ENCODE results near the gene ADAM33. TPM values are rescaled to one million over a fixed set of nuclear protein-coding genes. Genes with fewer than 3 reads are reported as not detected.

The ADAM33 gene
- total RNA-seq, 1 experiment from 2014 or later, result 0.23 TPM

DNA sequence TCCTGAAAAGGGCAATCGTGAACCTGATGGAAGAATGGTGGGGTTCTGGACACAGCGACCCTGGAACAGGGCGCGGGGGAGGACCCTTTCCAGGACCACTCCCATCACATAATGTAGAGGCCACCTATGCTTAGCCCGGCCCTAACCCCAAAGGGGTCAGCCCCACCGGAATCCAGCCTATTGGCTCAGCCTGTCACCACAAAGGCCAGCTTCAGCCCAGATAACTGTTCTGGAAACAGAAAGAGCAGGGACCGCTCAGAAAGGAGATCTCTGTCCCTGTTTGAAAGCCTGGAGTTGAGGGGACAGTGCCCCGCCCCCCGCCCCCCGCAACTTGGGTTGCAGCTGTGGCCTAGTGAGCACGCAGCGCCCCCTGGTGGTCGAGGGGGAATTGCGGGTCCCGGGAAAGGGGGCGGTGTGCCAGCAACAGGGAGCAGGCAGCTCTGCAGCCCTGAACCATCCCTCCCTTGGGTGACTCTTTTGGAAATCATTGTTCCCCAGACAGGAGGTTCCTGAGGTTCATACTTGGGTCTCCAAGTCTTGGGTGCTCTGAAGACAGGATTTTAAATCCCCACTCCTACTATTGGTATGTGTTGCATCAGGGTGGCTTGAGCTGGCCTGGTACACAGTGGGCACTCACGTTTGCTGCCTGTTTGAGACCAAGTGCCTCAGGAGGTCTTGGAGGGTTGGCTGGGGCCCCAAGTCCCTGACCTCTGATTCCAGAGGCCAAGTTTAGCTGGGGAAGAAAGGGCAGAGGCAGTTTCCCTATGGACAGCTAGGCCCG lies 29.1 kb upstream of the ADAM33 start:
- intact Hi-C loops (cut with micrococcal nuclease; ENCODE audit: unreplicated experiment), result loop anchor here (1.0 kb wide), 2 partner anchors 35 to 148 kb away; no protein-coding TSS in a partner anchor
- CTCF ChIA-PET, result interaction anchor here (0.6 to 2.6 kb wide), 25 partner anchors 10 to 352 kb away, joined by 3 to 61 read pairs (median 5); partner anchors contain the start of genes ADAM33, ADISSP, HSPA12B and SPEF1
- Mint-ChIP-seq H3K27me3 (ENCODE audit: insufficient read depth, unreplicated experiment) (peaks cover 5% of the 10 kb centered on the region), H3K27ac (ENCODE audit: unreplicated experiment) (no peak overlapping the region), H3K4me3 (ENCODE audit: unreplicated experiment) (no peak overlapping the region), H3K36me3 (ENCODE audit: insufficient read depth, unreplicated experiment) (no peaks in the 10 kb centered on the region), H3K9me3 (ENCODE audit: unreplicated experiment) (no peaks in the 10 kb centered on the region), H3K4me1 (ENCODE audit: low read depth, unreplicated experiment) (no peaks in the 10 kb centered on the region)
- H3K36me3 ChIP-seq (ENCODE audit: control insufficient read depth, insufficient read depth, low read length), result no peaks in the 10 kb centered on the region
- POLR2A ChIA-PET, result no interaction called here
- no TSS peak for BruUV-seq (replicated peaks)
- H3K4me1 ChIP-seq, result no peaks in the 10 kb centered on the region
- TF ChIP-seq, protein P1, sequence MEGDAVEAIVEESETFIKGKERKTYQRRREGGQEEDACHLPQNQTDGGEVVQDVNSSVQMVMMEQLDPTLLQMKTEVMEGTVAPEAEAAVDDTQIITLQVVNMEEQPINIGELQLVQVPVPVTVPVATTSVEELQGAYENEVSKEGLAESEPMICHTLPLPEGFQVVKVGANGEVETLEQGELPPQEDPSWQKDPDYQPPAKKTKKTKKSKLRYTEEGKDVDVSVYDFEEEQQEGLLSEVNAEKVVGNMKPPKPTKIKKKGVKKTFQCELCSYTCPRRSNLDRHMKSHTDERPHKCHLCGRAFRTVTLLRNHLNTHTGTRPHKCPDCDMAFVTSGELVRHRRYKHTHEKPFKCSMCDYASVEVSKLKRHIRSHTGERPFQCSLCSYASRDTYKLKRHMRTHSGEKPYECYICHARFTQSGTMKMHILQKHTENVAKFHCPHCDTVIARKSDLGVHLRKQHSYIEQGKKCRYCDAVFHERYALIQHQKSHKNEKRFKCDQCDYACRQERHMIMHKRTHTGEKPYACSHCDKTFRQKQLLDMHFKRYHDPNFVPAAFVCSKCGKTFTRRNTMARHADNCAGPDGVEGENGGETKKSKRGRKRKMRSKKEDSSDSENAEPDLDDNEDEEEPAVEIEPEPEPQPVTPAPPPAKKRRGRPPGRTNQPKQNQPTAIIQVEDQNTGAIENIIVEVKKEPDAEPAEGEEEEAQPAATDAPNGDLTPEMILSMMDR (IDR thresholded peaks at IDR 0.05; ENCODE audit: insufficient read depth in 1 of 2, low read depth in 1 of 2, low read length in 1 of 2, severe bottlenecking in 1 of 2, unreplicated experiment in 1 of 2), result peak; percentile 94 to 97
- no peak overlapping the region for H3K4me3 ChIP-seq (ENCODE audit: low read depth, low read length)
- peak in 1 of 2 experiments; percentile 87 for DNase-seq
- H3K9me3 ChIP-seq, result no peaks in the 10 kb centered on the region
- no peaks in the 10 kb centered on the region for H3K27me3 ChIP-seq (replicated peaks; ENCODE audit: control insufficient read depth, insufficient read depth, low read length)

DNA sequence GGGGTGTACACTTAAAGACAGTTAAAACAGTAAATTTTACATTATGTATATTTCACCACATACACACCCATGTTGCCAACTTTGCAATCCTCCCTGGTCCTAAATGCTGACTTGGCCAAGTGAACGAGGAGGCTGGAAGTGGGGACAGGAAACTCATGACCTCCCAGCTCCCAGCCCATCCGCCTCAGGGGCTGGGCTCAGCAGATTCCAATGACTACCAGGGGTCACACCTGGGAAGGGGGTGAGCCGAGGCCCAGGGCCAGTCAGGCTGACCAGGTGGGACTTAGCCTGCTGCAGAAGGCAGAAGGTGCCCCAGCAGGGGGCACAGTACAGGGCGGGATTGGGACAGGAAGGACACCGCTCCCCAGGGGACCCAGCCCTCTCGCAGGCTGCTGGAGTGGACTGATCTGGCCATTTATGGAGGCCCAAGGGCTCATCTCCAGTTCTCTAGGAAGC lies 28.2 kb upstream of the ADAM33 start:
- ChIA-PET CTCF (interaction anchor here (0.5 to 2.6 kb wide), 15 partner anchors 9 to 147 kb away, joined by 3 to 61 read pairs (median 6); partner anchors contain the start of genes ADAM33, ADISSP, HSPA12B and SPEF1), POLR2A (no interaction called here)
- H3K9me3 Mint-ChIP-seq (ENCODE audit: unreplicated experiment), result no peaks in the 10 kb centered on the region
- peaks cover 5% of the 10 kb centered on the region for H3K27me3 Mint-ChIP-seq (ENCODE audit: insufficient read depth, unreplicated experiment)
- H3K27ac Mint-ChIP-seq (ENCODE audit: unreplicated experiment), result no peak overlapping the region
- no peaks in the 10 kb centered on the region for H3K36me3 ChIP-seq (ENCODE audit: control insufficient read depth, insufficient read depth, low read length)
- no peaks in the 10 kb centered on the region for H3K27me3 ChIP-seq (replicated peaks; ENCODE audit: control insufficient read depth, insufficient read depth, low read length)
- no peak overlapping the region for H3K4me3 Mint-ChIP-seq (ENCODE audit: unreplicated experiment)
- intact Hi-C loops (cut with micrococcal nuclease; ENCODE audit: unreplicated experiment), result no loop called here
- H3K4me1 Mint-ChIP-seq (ENCODE audit: low read depth, unreplicated experiment), result no peaks in the 10 kb centered on the region
- H3K4me3 ChIP-seq (ENCODE audit: low read depth, low read length), result no peak overlapping the region
- no peak for DNase-seq
- no peaks in the 10 kb centered on the region for H3K4me1 ChIP-seq
- no TSS peak for BruUV-seq (replicated peaks)
- TF ChIP-seq, protein P1 (IDR thresholded peaks at IDR 0.05; ENCODE audit: insufficient read depth in 1 of 2, low read depth in 1 of 2, low read length in 1 of 2, severe bottlenecking in 1 of 2, unreplicated experiment in 1 of 2), result no peak
- no peaks in the 10 kb centered on the region for H3K36me3 Mint-ChIP-seq (ENCODE audit: insufficient read depth, unreplicated experiment)
- no peaks in the 10 kb centered on the region for H3K9me3 ChIP-seq

DNA sequence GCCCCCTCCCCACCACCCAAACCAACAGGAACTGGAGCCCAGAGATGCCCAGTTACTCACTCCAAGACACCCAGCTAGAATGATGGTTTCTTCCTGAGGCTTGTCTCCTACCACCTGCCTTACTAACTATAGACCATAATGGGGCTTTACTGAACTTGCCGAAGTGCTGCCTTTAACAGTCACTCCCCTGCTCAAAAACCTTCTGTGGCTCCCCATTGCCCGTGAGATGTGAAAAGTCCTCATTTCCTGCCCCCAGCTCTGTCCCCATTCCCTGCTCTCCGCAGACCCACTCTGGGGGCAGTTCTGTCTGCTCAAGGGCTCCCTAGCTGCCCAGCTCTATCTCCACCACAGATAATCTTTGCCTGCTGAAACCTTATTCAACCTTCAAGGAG lies 25.7 kb upstream of the ADAM33 start:
- TF ChIP-seq, protein P1 (IDR thresholded peaks at IDR 0.05; ENCODE audit: insufficient read depth in 1 of 2, low read depth in 1 of 2, low read length in 1 of 2, severe bottlenecking in 1 of 2, unreplicated experiment in 1 of 2), result no peak
- Mint-ChIP-seq H3K27ac (ENCODE audit: unreplicated experiment) (no peak overlapping the region), H3K27me3 (ENCODE audit: insufficient read depth, unreplicated experiment) (peaks cover 9% of the 10 kb centered on the region), H3K4me3 (ENCODE audit: unreplicated experiment) (no peak overlapping the region), H3K36me3 (ENCODE audit: insufficient read depth, unreplicated experiment) (no peaks in the 10 kb centered on the region), H3K9me3 (ENCODE audit: unreplicated experiment) (no peaks in the 10 kb centered on the region), H3K4me1 (ENCODE audit: low read depth, unreplicated experiment) (no peaks in the 10 kb centered on the region)
- no peaks in the 10 kb centered on the region for H3K4me1 ChIP-seq
- ChIA-PET POLR2A (no interaction called here), CTCF (interaction anchor here (1.1 kb wide), 1 partner anchor 10 kb away, joined by 4 read pairs; no protein-coding TSS in a partner anchor)
- no peak overlapping the region for H3K4me3 ChIP-seq (ENCODE audit: low read depth, low read length)
- H3K9me3 ChIP-seq, result no peaks in the 10 kb centered on the region
- DNase-seq, result no peak
- BruUV-seq (replicated peaks), result no TSS peak
- intact Hi-C loops (cut with micrococcal nuclease; ENCODE audit: unreplicated experiment), result no loop called here
- no peaks in the 10 kb centered on the region for H3K36me3 ChIP-seq (ENCODE audit: control insufficient read depth, insufficient read depth, low read length)
- no peaks in the 10 kb centered on the region for H3K27me3 ChIP-seq (replicated peaks; ENCODE audit: control insufficient read depth, insufficient read depth, low read length)
